Neural cell (in vitro differentiated cells): ENCODE measurements around the gene RBM19. TPM values are rescaled to one million over a fixed set of nuclear protein-coding genes. Genes with fewer than 3 reads are reported as not detected.

Experiments used
- H2AFZ ChIP-seq: fragments of 200-600, 300-800 bp; sonication (generic), shearing (Covaris generic); 2 replicates; pipeline ENCODE4 v1.6.0; 2014; ENCODE audit warnings: low read depth, mild to moderate bottlenecking, antibody characterized with exemption, low read length, moderate library complexity
- H3F3A ChIP-seq: fragments of 200-600 bp; shearing (Covaris generic); 2 replicates; pipeline ENCODE4 v1.6.1; 2016; ENCODE audit warnings: mild to moderate bottlenecking, moderate library complexity, mixed read lengths, antibody characterized with exemption, low read length; ENCODE audit not compliant: insufficient read depth, poor library complexity, severe bottlenecking
- H3K27ac ChIP-seq: fragments of 200-600, 300-800 bp; sonication (generic), shearing (Covaris generic); 2 replicates; pipeline ENCODE4 v1.5.1; 2014; ENCODE audit warnings: mild to moderate bottlenecking, low read length, moderate library complexity
- H3K27me3 ChIP-seq: fragments of 300-800, 200-600 bp; sonication (generic), shearing (Covaris generic); 2 replicates; pipeline ENCODE4 v1.6.0; 2014; ENCODE audit warnings: mild to moderate bottlenecking, low read depth, low read length, moderate library complexity; ENCODE audit not compliant: insufficient read depth
- H3K36me3 ChIP-seq: fragments of 300-800, 200-600 bp; sonication (generic), shearing (Covaris generic); 2 replicates; pipeline ENCODE4 v1.5.1; 2014; ENCODE audit warnings: mild to moderate bottlenecking, antibody characterized with exemption, low read length, moderate library complexity; ENCODE audit not compliant: insufficient read depth
- H3K4me2 ChIP-seq: fragments of 300-800, 200-600 bp; sonication (generic), shearing (Covaris generic); 2 replicates; pipeline ENCODE4 v1.6.0; 2014; ENCODE audit warnings: mild to moderate bottlenecking, low read length
- H3K4me3 ChIP-seq: fragments of 300-800, 200-600 bp; sonication (generic), shearing (Covaris generic); 2 replicates; pipeline ENCODE4 v1.5.1; 2014; ENCODE audit warnings: mild to moderate bottlenecking, low read length, moderate library complexity
- H3K79me2 ChIP-seq: fragments of 200-600 bp; shearing (Covaris generic); replicated peaks from 2 replicates; pipeline ENCODE4 v1.6.0; 2014; ENCODE audit warnings: mild to moderate bottlenecking, low read length, moderate library complexity; ENCODE audit not compliant: insufficient read depth
- H3K9ac ChIP-seq: fragments of 300-800, 200-600 bp; sonication (generic), shearing (Covaris generic); 2 replicates; pipeline ENCODE4 v1.6.1; 2016; ENCODE audit warnings: mild to moderate bottlenecking, low read length, mixed read lengths
- H3K9me2 ChIP-seq: fragments of 200-600 bp; shearing (Covaris generic); 2 replicates; pipeline ENCODE4 v1.6.1; 2016; ENCODE audit warnings: mild to moderate bottlenecking, low read length, mixed read lengths; ENCODE audit not compliant: insufficient read depth
- H3K9me3 ChIP-seq: fragments of 200-600, 300-800 bp; sonication (generic), shearing (Covaris generic); 2 replicates; pipeline ENCODE4 v1.6.1; 2016; ENCODE audit warnings: mild to moderate bottlenecking, mixed run types, low read length, moderate library complexity, mixed read lengths
- H4K20me1 ChIP-seq: fragments of 200-600 bp; shearing (Covaris generic); 2 replicates; pipeline ENCODE4 v1.6.1; 2016; ENCODE audit warnings: mild to moderate bottlenecking, mixed run types; ENCODE audit not compliant: insufficient read depth
- CTCF ChIP-seq: fragments of 450-650 bp; IDR thresholded peaks from 2 replicates; pipeline ENCODE4 v1.5.1; 2014; ENCODE audit warnings: antibody characterized with exemption, mild to moderate bottlenecking, moderate library complexity; ENCODE audit not compliant: poor library complexity, severe bottlenecking
- EP300 ChIP-seq: fragments of 450-650 bp; conservative IDR thresholded peaks from 2 replicates; pipeline ENCODE4 v1.6.1; 2014; ENCODE audit warnings: antibody characterized with exemption, mild to moderate bottlenecking, moderate library complexity; ENCODE audit not compliant: poor library complexity, severe bottlenecking
- EZH2 ChIP-seq: fragments of 200-600, 300-800 bp; shearing (Covaris generic), sonication (generic); IDR thresholded peaks from 2 replicates; pipeline ENCODE4 v1.6.1; 2014; ENCODE audit warnings: antibody characterized with exemption, low read length, borderline replicate concordance, mild to moderate bottlenecking; ENCODE audit not compliant: insufficient read depth, poor library complexity, severe bottlenecking
- MXI1 ChIP-seq: fragments of 450-650 bp; conservative IDR thresholded peaks from 2 replicates; pipeline ENCODE4 v1.6.1; 2014; ENCODE audit warnings: antibody characterized with exemption, mild to moderate bottlenecking; ENCODE audit not compliant: poor library complexity, severe bottlenecking
- POLR2AphosphoS5 ChIP-seq: IDR thresholded peaks from 2 replicates; pipeline ENCODE4 v1.6.1; 2012
- RAD21 ChIP-seq: fragments of 450-650 bp; conservative IDR thresholded peaks from 2 replicates; pipeline ENCODE4 v1.6.1; 2014; ENCODE audit warnings: antibody characterized with exemption, mild to moderate bottlenecking, moderate library complexity
- REST ChIP-seq: IDR thresholded peaks from 2 replicates; pipeline ENCODE4 v1.6.1; 2012; ENCODE audit warnings: borderline replicate concordance
- SMC3 ChIP-seq: fragments of 450-650 bp; conservative IDR thresholded peaks from 2 replicates; pipeline ENCODE4 v1.6.1; 2014; ENCODE audit warnings: antibody characterized with exemption, mild to moderate bottlenecking, moderate library complexity; ENCODE audit not compliant: poor library complexity
- TAF1 ChIP-seq: IDR thresholded peaks from 2 replicates; pipeline ENCODE4 v1.6.1; 2012; ENCODE audit warnings: low read depth
- polyA plus RNA-seq: library from polyadenylated mRNA; depleted of rRNA; stranded (reverse); fragments of >200 nt; gene quantifications from 2 replicates; pipeline ENCODE4 v1.2.3, GENCODE V29; 2014

RBM19 gene
- polyA plus RNA-seq, 1 donor from 2014 or later = 14.2 TPM

DNA sequence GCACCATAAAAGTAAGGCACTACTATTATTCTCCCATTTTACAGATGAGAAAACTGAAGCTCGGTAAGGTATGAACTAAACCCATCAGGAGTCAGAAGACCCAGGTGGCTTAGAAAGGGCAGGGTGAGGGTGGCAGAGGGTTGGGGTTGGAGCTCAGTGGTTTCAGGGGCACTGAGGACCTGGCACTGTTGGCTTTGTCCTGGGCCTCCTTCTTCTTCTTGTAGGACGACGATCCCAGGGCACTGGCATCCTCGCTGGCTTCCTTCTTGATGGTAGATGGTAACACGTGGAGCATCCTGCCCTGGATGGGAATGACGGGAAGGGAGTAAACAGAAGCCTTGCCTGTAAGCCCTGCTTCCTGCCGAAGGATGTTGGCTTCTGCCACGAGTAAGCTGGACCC, 19.9 kb downstream of the RBM19 start:
- Histone ChIP-seq H3K9me2 (no peaks in the 10 kb centered on the region), H4K20me1 (no peaks in the 10 kb centered on the region), H3K9ac (no peak overlapping the region), H3K27me3 (no peaks in the 10 kb centered on the region), H3K27ac (no peak overlapping the region), H3K4me2 (no peak overlapping the region), H3K4me3 (no peak overlapping the region), H3K9me3 (no peaks in the 10 kb centered on the region), H3K79me2 (no peaks in the 10 kb centered on the region), H3F3A (no peaks in the 10 kb centered on the region), H2AFZ (no peak overlapping the region), H3K36me3 (no peaks in the 10 kb centered on the region)
- TF ChIP-seq MXI1 (no peak), TAF1 (no peak), CTCF (no peak), POLR2AphosphoS5 (no peak), RAD21 (no peak), EZH2 (no peak), SMC3 (no peak), EP300 (no peak), REST (no peak)

GRCh38 chr12:113945174-113946173, 20.7 kb downstream of the RBM19 start:
- Histone ChIP-seq H2AFZ (no peak overlapping the region), H3K36me3 (no peaks in the 10 kb centered on the region), H3K79me2 (no peaks in the 10 kb centered on the region), H3K9me2 (no peaks in the 10 kb centered on the region), H3K9ac (no peak overlapping the region), H4K20me1 (no peaks in the 10 kb centered on the region), H3K9me3 (no peaks in the 10 kb centered on the region), H3K4me2 (no peak overlapping the region), H3K27me3 (no peaks in the 10 kb centered on the region), H3F3A (no peaks in the 10 kb centered on the region), H3K27ac (no peak overlapping the region), H3K4me3 (no peak overlapping the region)
- TF ChIP-seq MXI1 (no peak), SMC3 (no peak), POLR2AphosphoS5 (no peak), CTCF (no peak), RAD21 (no peak), TAF1 (no peak)
